ENCODE results near the gene AVPI1.
"Not testable (repeated sequence)": the region's sequence is repeated elsewhere in the genome, so short reads cannot be mapped to it uniquely, and the experiment has no call there.

AVPI1 gene

GRCh38 chr10:97648562-97649404 lies 38.3 kb downstream of the AVPI1 start:
- peaks cover 20% of the 10 kb centered on the region for H3K36me3 Mint-ChIP-seq
- no peaks in the 10 kb centered on the region for H3K27me3 Mint-ChIP-seq
- peak; percentile 98 for ATAC-seq (ENCODE audit: low read depth)
- no peaks in the 10 kb centered on the region for H3K9me3 Mint-ChIP-seq
- H3K27ac Mint-ChIP-seq: peak overlapping the region; percentile 91
- peak; percentile 27 to 41 for DNase-seq (ENCODE audit: low spot score in 2 of 2)
- H3K4me3 Mint-ChIP-seq: peak overlapping the region; percentile 62
- H3K4me1 Mint-ChIP-seq: peaks cover 13% of the 10 kb centered on the region

- no peak for DNase-seq (ENCODE audit: low spot score in 2 of 2)
- peak overlapping the region; percentile 4 for H3K27ac Mint-ChIP-seq
- no peak for ATAC-seq (ENCODE audit: low read depth)
- H3K4me3 Mint-ChIP-seq: no peak overlapping the region
- H3K9me3 Mint-ChIP-seq: no peaks in the 10 kb centered on the region
- peaks cover 16% of the 10 kb centered on the region for H3K36me3 Mint-ChIP-seq
- H3K27me3 Mint-ChIP-seq: no peaks in the 10 kb centered on the region
- H3K4me1 Mint-ChIP-seq: peaks cover 20% of the 10 kb centered on the region
These were observed 39.5 kb downstream of the AVPI1 start for GRCh38 chr10:97647556-97647955.

- H3K4me3 Mint-ChIP-seq: no peak overlapping the region
- ATAC-seq (ENCODE audit: low read depth) (no peak), DNase-seq (ENCODE audit: low spot score in 2 of 2) (no peak)
- H3K27me3 Mint-ChIP-seq: no peaks in the 10 kb centered on the region
- peaks cover 9% of the 10 kb centered on the region for H3K36me3 Mint-ChIP-seq
- no peaks in the 10 kb centered on the region for H3K9me3 Mint-ChIP-seq
- no peak overlapping the region for H3K27ac Mint-ChIP-seq
- H3K4me1 Mint-ChIP-seq: peaks cover 28% of the 10 kb centered on the region
These were observed 42.1 kb downstream of the AVPI1 start for GRCh38 chr10:97644936-97645335.

- Mint-ChIP-seq H3K27ac (peak overlapping the region; percentile 38), H3K9me3 (no peaks in the 10 kb centered on the region), H3K27me3 (no peaks in the 10 kb centered on the region), H3K4me1 (peaks cover 21% of the 10 kb centered on the region), H3K36me3 (peaks cover 9% of the 10 kb centered on the region), H3K4me3 (peak overlapping the region; percentile 29)
- DNase-seq (ENCODE audit: low spot score in 2 of 2) (no peak), ATAC-seq (ENCODE audit: low read depth) (no peak)
These were observed 43.5 kb downstream of the AVPI1 start for GRCh38 chr10:97643441-97643985.

- peak overlapping the region; percentile 38 for H3K27ac Mint-ChIP-seq
These were observed 44.4 kb downstream of the AVPI1 start for GRCh38 chr10:97642471-97643159.

GRCh38 chr10:97640868-97641811 lies 45.9 kb downstream of the AVPI1 start:
- H3K36me3 Mint-ChIP-seq: peaks cover 9% of the 10 kb centered on the region
- H3K9me3 Mint-ChIP-seq: no peaks in the 10 kb centered on the region
- H3K4me1 Mint-ChIP-seq: peaks cover 15% of the 10 kb centered on the region
- ATAC-seq (ENCODE audit: low read depth) (peak; percentile 13), DNase-seq (ENCODE audit: low spot score in 2 of 2) (peak; percentile 28 to 39)
- H3K27ac Mint-ChIP-seq: peak overlapping the region; percentile 76
- peak overlapping the region; percentile 92 for H3K4me3 Mint-ChIP-seq
- H3K27me3 Mint-ChIP-seq: no peaks in the 10 kb centered on the region

More at GRCh38 chr10:97642471-97643159, 44.4 kb downstream of the AVPI1 start:
- H3K4me1 Mint-ChIP-seq: peaks cover 17% of the 10 kb centered on the region
- peak overlapping the region; percentile 67 for H3K4me3 Mint-ChIP-seq
- not testable (repeated sequence) for ATAC-seq (ENCODE audit: low read depth); H3K36me3 Mint-ChIP-seq; DNase-seq (ENCODE audit: low spot score in 2 of 2); H3K9me3 Mint-ChIP-seq; H3K27me3 Mint-ChIP-seq

GRCh38 chr10:97640174-97640867 lies 46.7 kb downstream of the AVPI1 start, which contains the start of gene PI4K2A:
Gene PI4K2A, plus strand, starts transcription at chr10:97640671. Its CDS starts 72 bp downstream, at chr10:97640743.
- DNase-seq (ENCODE audit: low spot score in 2 of 2): peak; percentile 90 to 98
- ATAC-seq (ENCODE audit: low read depth): peak; percentile 94
- Mint-ChIP-seq H3K36me3 (peaks cover 7% of the 10 kb centered on the region), H3K9me3 (no peaks in the 10 kb centered on the region), H3K4me3 (peak within 1 kb of the TSS; percentile 92), H3K27me3 (no peaks in the 10 kb centered on the region), H3K4me1 (peaks cover 15% of the 10 kb centered on the region), H3K27ac (peak within 1 kb of the TSS; percentile 76)

- H3K4me3 Mint-ChIP-seq; H3K27ac Mint-ChIP-seq; DNase-seq (ENCODE audit: low spot score in 2 of 2); H3K27me3 Mint-ChIP-seq; H3K9me3 Mint-ChIP-seq; H3K36me3 Mint-ChIP-seq; ATAC-seq (ENCODE audit: low read depth): not testable (repeated sequence)
- peaks cover 15% of the 10 kb centered on the region for H3K4me1 Mint-ChIP-seq
These were observed 48.0 kb downstream of the AVPI1 start for GRCh38 chr10:97639090-97639489.

- Mint-ChIP-seq H3K27ac (no peak overlapping the region), H3K36me3 (no peaks in the 10 kb centered on the region), H3K4me1 (peaks cover 5% of the 10 kb centered on the region), H3K9me3 (no peaks in the 10 kb centered on the region), H3K27me3 (no peaks in the 10 kb centered on the region), H3K4me3 (no peak overlapping the region)
- no peak for DNase-seq (ENCODE audit: low spot score in 2 of 2)
- ATAC-seq (ENCODE audit: low read depth): no peak
These were observed 51.5 kb downstream of the AVPI1 start for GRCh38 chr10:97635577-97635976.

GRCh38 chr10:97633921-97634320 lies 53.1 kb downstream of the AVPI1 start:
- DNase-seq (ENCODE audit: low spot score in 2 of 2) (no peak), ATAC-seq (ENCODE audit: low read depth) (no peak)
- Mint-ChIP-seq H3K4me1 (peaks cover 3% of the 10 kb centered on the region), H3K4me3 (peak overlapping the region; percentile 96), H3K36me3 (no peaks in the 10 kb centered on the region), H3K27ac (no peak overlapping the region), H3K9me3 (no peaks in the 10 kb centered on the region), H3K27me3 (no peaks in the 10 kb centered on the region)

- Mint-ChIP-seq H3K27me3 (no peaks in the 10 kb centered on the region), H3K36me3 (no peaks in the 10 kb centered on the region), H3K4me3 (peak within 1 kb of the TSS; percentile 96), H3K4me1 (peaks cover 3% of the 10 kb centered on the region), H3K9me3 (no peaks in the 10 kb centered on the region), H3K27ac (peak within 1 kb of the TSS; percentile 83)
- DNase-seq (ENCODE audit: low spot score in 2 of 2): peak; percentile 89 to 94
- ATAC-seq (ENCODE audit: low read depth): peak; percentile 100
These were observed 53.8 kb downstream of the AVPI1 start, which contains the start of gene MORN4 for GRCh38 chr10:97632949-97633884. Gene MORN4, minus strand, starts transcription at chr10:97633500. Its CDS starts 13,847 bp downstream, at chr10:97619653.

- Mint-ChIP-seq H3K27ac (no peak overlapping the region), H3K9me3 (no peaks in the 10 kb centered on the region), H3K27me3 (no peaks in the 10 kb centered on the region), H3K4me1 (peaks cover 3% of the 10 kb centered on the region), H3K36me3 (no peaks in the 10 kb centered on the region), H3K4me3 (no peak overlapping the region)
- DNase-seq (ENCODE audit: low spot score in 2 of 2) (no peak), ATAC-seq (ENCODE audit: low read depth) (no peak)
These were observed 55.9 kb downstream of the AVPI1 start for GRCh38 chr10:97631098-97631497.

Data from memory B cell (primary cell).